WTC11 (cell line): Measurements from ENCODE around the gene CCND1. TPM values are rescaled to one million over a fixed set of nuclear protein-coding genes. Genes with fewer than 3 reads are reported as not detected.
A peak's percentile ranks its signal among the peaks of the same experiment; 100 is the strongest.

Experiments
- ATAC-seq: fragments of 200-7000 bp; cut with Tn5 transposase; 2 replicates; pipeline ENCODE4 v1.10.0; 2021; ENCODE audit warnings: mild to moderate bottlenecking, moderate library complexity
- CTCF ChIA-PET: fragments of 300-600 bp; sonication (Branson Sonifier 250); formaldehyde crosslinking; loops from one replicate; lab custom pipeline; 2021; ENCODE audit warnings: antibody characterized with exemption; lab: Charles Lee
- POLR2A ChIA-PET: fragments of 350-600 bp; sonication (Branson Sonifier 250); formaldehyde crosslinking; loops from one replicate; lab custom pipeline; 2021; ENCODE audit warnings: antibody characterized with exemption; lab: Charles Lee
- DNase-seq: peaks from one replicate; pipeline ENCODE4 v3.0.0; 2021; ENCODE audit warnings: low spot score
- H3K27ac Mint-ChIP-seq: 2 replicates; pipeline ENCODE4 v1.8.0; 2021; ENCODE audit warnings: mixed read lengths
- H3K27me3 Mint-ChIP-seq: 2 replicates; pipeline ENCODE4 v1.8.0; 2021; ENCODE audit warnings: low read depth, mild to moderate bottlenecking, moderate library complexity, mixed read lengths
- H3K36me3 Mint-ChIP-seq: 2 replicates; pipeline ENCODE4 v1.8.0; 2021; ENCODE audit warnings: mixed read lengths
- H3K4me1 Mint-ChIP-seq: 2 replicates; pipeline ENCODE4 v1.8.0; 2022; ENCODE audit warnings: mixed read lengths
- H3K4me3 Mint-ChIP-seq: 2 replicates; pipeline ENCODE4 v1.8.0; 2021; ENCODE audit warnings: mild to moderate bottlenecking, moderate library complexity, mixed read lengths
- H3K9me3 Mint-ChIP-seq: 2 replicates; pipeline ENCODE4 v1.8.0; 2021; ENCODE audit warnings: mixed read lengths
- CBFB ChIP-seq: sonication (generic); formaldehyde crosslinking; IDR thresholded peaks from 2 replicates; pipeline ENCODE4 v1.8.1; 2022; ENCODE audit warnings: mild to moderate bottlenecking, low read depth, missing genetic modification reagents
- ESRRA ChIP-seq: sonication (generic); formaldehyde crosslinking; IDR thresholded peaks from 2 replicates; pipeline ENCODE4 v1.8.1; 2022; ENCODE audit warnings: mild to moderate bottlenecking, missing genetic modification reagents, borderline replicate concordance
- ETV6 ChIP-seq: sonication (generic); formaldehyde crosslinking; IDR thresholded peaks from 2 replicates; pipeline ENCODE4 v1.8.1; 2022; ENCODE audit warnings: mild to moderate bottlenecking, missing genetic modification reagents
- FOXP1 ChIP-seq: sonication (generic); formaldehyde crosslinking; IDR thresholded peaks from 2 replicates; pipeline ENCODE4 v1.8.0; 2022; ENCODE audit warnings: missing genetic modification reagents, mild to moderate bottlenecking, moderate library complexity, borderline replicate concordance
- GABPB1 ChIP-seq: sonication (generic); formaldehyde crosslinking; IDR thresholded peaks from 2 replicates; pipeline ENCODE4 v1.8.1; 2023; ENCODE audit warnings: mild to moderate bottlenecking, missing genetic modification reagents
- JAZF1 ChIP-seq: fragments of 250-450 bp; sonication (Bioruptor Pico); IDR thresholded peaks from 2 replicates; pipeline ENCODE4 v1.9.0; 2021; ENCODE audit warnings: moderate library complexity, mild to moderate bottlenecking, inconsistent platforms
- JUN ChIP-seq: sonication (generic); formaldehyde crosslinking; IDR thresholded peaks from 2 replicates; pipeline ENCODE4 v1.8.0; 2023; ENCODE audit warnings: mild to moderate bottlenecking, missing genetic modification reagents
- NR1H2 ChIP-seq: sonication (generic); formaldehyde crosslinking; IDR thresholded peaks from 2 replicates; pipeline ENCODE4 v1.9.0; 2021; ENCODE audit warnings: mild to moderate bottlenecking, moderate library complexity, missing genetic modification reagents
- OVOL2 ChIP-seq: fragments of 250-450 bp; sonication (Bioruptor Pico); IDR thresholded peaks from 2 replicates; pipeline ENCODE4 v1.9.0; 2021; ENCODE audit warnings: mild to moderate bottlenecking, borderline replicate concordance
- RORB ChIP-seq: fragments of 250-450 bp; sonication (Bioruptor Pico); IDR thresholded peaks from 2 replicates; pipeline ENCODE4 v1.9.0; 2021; ENCODE audit warnings: mild to moderate bottlenecking
- SOX15 ChIP-seq: fragments of 250-450 bp; sonication (Bioruptor Pico); IDR thresholded peaks from 2 replicates; pipeline ENCODE4 v1.9.0; 2021; ENCODE audit warnings: mild to moderate bottlenecking
- SP1 ChIP-seq: sonication (generic); formaldehyde crosslinking; conservative IDR thresholded peaks from 2 replicates; pipeline ENCODE4 v1.8.1; 2022; ENCODE audit warnings: missing genetic modification reagents
- TEAD1 ChIP-seq: sonication (generic); formaldehyde crosslinking; IDR thresholded peaks from 2 replicates; pipeline ENCODE4 v1.8.0; 2022; ENCODE audit warnings: mild to moderate bottlenecking, missing genetic modification reagents
- ZNF121 ChIP-seq: sonication (generic); formaldehyde crosslinking; IDR thresholded peaks from 2 replicates; pipeline ENCODE4 v1.8.0; 2023; ENCODE audit warnings: missing genetic modification reagents
- ZNF232 ChIP-seq: sonication (generic); formaldehyde crosslinking; IDR thresholded peaks from 2 replicates; pipeline ENCODE4 v1.8.0; 2022; ENCODE audit warnings: mild to moderate bottlenecking, missing genetic modification reagents
- ZNF396 ChIP-seq: fragments of 250-450 bp; sonication (Bioruptor Pico); IDR thresholded peaks from 2 replicates; pipeline ENCODE4 v1.8.0; 2021; ENCODE audit warnings: mild to moderate bottlenecking, moderate library complexity, borderline replicate concordance
- total RNA-seq: library from RNA; stranded (reverse); gene quantifications from 3 replicates; pipeline ENCODE4 v1.2.3, GENCODE V29; 2021
- TF ChIP-seq, protein P1 (sequence below): sonication (generic); formaldehyde crosslinking; IDR thresholded peaks from 2 replicates; pipeline ENCODE4 v1.8.0; 2022; ENCODE audit warnings: mild to moderate bottlenecking, missing genetic modification reagents
- TF ChIP-seq, protein P2 (sequence below): fragments of 250-450 bp; sonication (Bioruptor Pico); IDR thresholded peaks from 2 replicates; pipeline ENCODE4 v1.9.0; 2021; ENCODE audit warnings: mild to moderate bottlenecking, borderline replicate concordance
- TF ChIP-seq, protein P3 (sequence below): sonication (generic); formaldehyde crosslinking; IDR thresholded peaks from 2 replicates; pipeline ENCODE4 v1.8.0; 2023; ENCODE audit warnings: mild to moderate bottlenecking, missing genetic modification reagents
- TF ChIP-seq, protein P4 (sequence below): sonication (generic); formaldehyde crosslinking; IDR thresholded peaks from 2 replicates; pipeline ENCODE4 v1.8.1; 2023; ENCODE audit warnings: mild to moderate bottlenecking, moderate library complexity, missing genetic modification reagents
- TF ChIP-seq, protein P5 (sequence below): sonication (generic); formaldehyde crosslinking; IDR thresholded peaks from 2 replicates; pipeline ENCODE4 v1.8.1; 2022; ENCODE audit warnings: mild to moderate bottlenecking, moderate library complexity, missing genetic modification reagents

The CCND1 gene
- total RNA-seq, 1 experiment from 2014 or later, result 212 TPM

DNA sequence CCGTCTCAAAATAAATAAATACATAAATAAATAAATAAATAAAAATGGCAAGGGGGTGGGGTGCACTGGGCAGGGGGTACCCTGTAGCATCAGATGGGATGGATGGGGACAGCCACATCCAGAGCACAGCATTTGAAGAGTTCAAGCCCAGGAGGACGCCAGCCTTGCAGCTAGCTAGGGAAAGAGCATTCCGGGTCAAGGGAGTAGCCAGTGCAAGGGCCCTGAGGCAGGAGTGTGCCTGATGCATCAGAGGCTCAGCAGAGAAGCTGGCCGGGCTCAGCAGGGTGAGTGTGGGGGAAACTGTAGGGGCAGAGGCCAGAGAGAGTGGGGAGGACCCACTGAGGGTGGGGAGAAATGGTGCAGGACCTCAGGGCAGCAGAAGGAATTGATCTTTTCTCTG, 23.7 kb upstream of the CCND1 start (continued):
- TF ChIP-seq, protein P1, sequence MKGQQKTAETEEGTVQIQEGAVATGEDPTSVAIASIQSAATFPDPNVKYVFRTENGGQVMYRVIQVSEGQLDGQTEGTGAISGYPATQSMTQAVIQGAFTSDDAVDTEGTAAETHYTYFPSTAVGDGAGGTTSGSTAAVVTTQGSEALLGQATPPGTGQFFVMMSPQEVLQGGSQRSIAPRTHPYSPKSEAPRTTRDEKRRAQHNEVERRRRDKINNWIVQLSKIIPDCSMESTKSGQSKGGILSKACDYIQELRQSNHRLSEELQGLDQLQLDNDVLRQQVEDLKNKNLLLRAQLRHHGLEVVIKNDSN, result no peak
- TF ChIP-seq SOX15 (CRISPR knock-in tag), result no peak
- TF ChIP-seq, all 79 proteins: peak for 0

DNA sequence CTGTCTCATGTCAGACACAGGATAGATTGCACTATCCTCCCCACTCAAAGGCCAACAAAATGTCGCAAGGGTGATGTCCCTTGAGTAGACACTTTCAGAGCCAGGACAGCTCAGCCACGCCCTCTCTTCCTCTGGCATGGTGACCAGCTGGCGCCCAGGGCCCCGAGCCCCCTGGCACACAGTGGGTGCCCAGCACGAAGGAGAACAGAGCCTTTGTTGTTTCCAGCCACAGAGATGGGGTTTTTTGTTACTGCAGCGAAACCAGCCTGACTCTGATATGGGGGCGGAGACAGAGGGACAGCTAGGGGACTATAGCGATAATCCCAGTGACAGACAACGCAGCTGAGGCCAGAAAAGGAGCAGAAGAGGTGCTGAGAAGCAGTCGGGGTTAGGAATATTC, 23.3 kb upstream of the CCND1 start:
- H3K9me3 Mint-ChIP-seq, result no peaks in the 10 kb centered on the region
- H3K36me3 Mint-ChIP-seq, result no peaks in the 10 kb centered on the region
- TF ChIP-seq GABPB1 (CRISPR knock-in tag) (0 out of 2 replicates have a peak, but pooled peaks have one; percentile 15), OVOL2 (CRISPR knock-in tag) (no peak), RORB (CRISPR knock-in tag) (no peak), ESRRA (no peak)
- ATAC-seq (no peak), DNase-seq (no peak)
- ChIA-PET POLR2A (no interaction called here), CTCF (no interaction called here)
- H3K4me1 Mint-ChIP-seq, result peaks cover 24% of the 10 kb centered on the region
- no peak overlapping the region for H3K27ac Mint-ChIP-seq
- H3K27me3 Mint-ChIP-seq, result peaks cover 3% of the 10 kb centered on the region
- H3K4me3 Mint-ChIP-seq, result no peak overlapping the region

DNA sequence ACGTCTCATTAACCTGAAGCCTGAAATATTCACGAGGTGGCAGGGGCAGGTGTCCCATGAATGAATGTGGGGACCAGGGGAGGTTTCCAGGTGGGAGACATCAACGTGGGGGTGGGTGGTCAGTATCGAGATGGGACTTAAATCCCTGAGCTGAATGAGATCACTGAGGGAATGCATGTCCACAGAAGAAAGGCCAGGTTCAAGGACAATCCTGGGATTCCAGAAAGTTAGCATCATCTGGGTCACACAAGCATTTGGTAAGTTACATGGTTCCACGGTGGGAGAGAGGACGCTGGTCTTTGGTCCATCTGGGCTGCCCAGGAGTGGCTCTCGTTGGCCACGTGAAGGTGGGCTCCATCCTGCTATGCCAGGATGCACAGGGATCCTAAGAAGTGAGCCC, 22.7 kb upstream of the CCND1 start:
- H3K36me3 Mint-ChIP-seq, result no peaks in the 10 kb centered on the region
- TF ChIP-seq NR1H2 (CRISPR knock-in tag), result no peak
- TF ChIP-seq, protein P2, sequence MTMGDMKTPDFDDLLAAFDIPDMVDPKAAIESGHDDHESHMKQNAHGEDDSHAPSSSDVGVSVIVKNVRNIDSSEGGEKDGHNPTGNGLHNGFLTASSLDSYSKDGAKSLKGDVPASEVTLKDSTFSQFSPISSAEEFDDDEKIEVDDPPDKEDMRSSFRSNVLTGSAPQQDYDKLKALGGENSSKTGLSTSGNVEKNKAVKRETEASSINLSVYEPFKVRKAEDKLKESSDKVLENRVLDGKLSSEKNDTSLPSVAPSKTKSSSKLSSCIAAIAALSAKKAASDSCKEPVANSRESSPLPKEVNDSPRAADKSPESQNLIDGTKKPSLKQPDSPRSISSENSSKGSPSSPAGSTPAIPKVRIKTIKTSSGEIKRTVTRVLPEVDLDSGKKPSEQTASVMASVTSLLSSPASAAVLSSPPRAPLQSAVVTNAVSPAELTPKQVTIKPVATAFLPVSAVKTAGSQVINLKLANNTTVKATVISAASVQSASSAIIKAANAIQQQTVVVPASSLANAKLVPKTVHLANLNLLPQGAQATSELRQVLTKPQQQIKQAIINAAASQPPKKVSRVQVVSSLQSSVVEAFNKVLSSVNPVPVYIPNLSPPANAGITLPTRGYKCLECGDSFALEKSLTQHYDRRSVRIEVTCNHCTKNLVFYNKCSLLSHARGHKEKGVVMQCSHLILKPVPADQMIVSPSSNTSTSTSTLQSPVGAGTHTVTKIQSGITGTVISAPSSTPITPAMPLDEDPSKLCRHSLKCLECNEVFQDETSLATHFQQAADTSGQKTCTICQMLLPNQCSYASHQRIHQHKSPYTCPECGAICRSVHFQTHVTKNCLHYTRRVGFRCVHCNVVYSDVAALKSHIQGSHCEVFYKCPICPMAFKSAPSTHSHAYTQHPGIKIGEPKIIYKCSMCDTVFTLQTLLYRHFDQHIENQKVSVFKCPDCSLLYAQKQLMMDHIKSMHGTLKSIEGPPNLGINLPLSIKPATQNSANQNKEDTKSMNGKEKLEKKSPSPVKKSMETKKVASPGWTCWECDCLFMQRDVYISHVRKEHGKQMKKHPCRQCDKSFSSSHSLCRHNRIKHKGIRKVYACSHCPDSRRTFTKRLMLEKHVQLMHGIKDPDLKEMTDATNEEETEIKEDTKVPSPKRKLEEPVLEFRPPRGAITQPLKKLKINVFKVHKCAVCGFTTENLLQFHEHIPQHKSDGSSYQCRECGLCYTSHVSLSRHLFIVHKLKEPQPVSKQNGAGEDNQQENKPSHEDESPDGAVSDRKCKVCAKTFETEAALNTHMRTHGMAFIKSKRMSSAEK (CRISPR knock-in tag), result no peak
- no peak for TF ChIP-seq ETV6 (CRISPR knock-in tag)
- no peak for TF ChIP-seq ZNF396 (CRISPR knock-in tag)
- TF ChIP-seq FOXP1 (CRISPR knock-in tag), result no peak
- TF ChIP-seq, protein P3, sequence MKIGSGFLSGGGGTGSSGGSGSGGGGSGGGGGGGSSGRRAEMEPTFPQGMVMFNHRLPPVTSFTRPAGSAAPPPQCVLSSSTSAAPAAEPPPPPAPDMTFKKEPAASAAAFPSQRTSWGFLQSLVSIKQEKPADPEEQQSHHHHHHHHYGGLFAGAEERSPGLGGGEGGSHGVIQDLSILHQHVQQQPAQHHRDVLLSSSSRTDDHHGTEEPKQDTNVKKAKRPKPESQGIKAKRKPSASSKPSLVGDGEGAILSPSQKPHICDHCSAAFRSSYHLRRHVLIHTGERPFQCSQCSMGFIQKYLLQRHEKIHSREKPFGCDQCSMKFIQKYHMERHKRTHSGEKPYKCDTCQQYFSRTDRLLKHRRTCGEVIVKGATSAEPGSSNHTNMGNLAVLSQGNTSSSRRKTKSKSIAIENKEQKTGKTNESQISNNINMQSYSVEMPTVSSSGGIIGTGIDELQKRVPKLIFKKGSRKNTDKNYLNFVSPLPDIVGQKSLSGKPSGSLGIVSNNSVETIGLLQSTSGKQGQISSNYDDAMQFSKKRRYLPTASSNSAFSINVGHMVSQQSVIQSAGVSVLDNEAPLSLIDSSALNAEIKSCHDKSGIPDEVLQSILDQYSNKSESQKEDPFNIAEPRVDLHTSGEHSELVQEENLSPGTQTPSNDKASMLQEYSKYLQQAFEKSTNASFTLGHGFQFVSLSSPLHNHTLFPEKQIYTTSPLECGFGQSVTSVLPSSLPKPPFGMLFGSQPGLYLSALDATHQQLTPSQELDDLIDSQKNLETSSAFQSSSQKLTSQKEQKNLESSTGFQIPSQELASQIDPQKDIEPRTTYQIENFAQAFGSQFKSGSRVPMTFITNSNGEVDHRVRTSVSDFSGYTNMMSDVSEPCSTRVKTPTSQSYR, result no peak
- peaks cover 3% of the 10 kb centered on the region for H3K27me3 Mint-ChIP-seq
- DNase-seq (no peak), ATAC-seq (no peak)
- peaks cover 24% of the 10 kb centered on the region for H3K4me1 Mint-ChIP-seq
- no peak overlapping the region for H3K4me3 Mint-ChIP-seq
- CTCF ChIA-PET, result no interaction called here
- POLR2A ChIA-PET, result no interaction called here
- no peaks in the 10 kb centered on the region for H3K9me3 Mint-ChIP-seq
- no peak overlapping the region for H3K27ac Mint-ChIP-seq

DNA sequence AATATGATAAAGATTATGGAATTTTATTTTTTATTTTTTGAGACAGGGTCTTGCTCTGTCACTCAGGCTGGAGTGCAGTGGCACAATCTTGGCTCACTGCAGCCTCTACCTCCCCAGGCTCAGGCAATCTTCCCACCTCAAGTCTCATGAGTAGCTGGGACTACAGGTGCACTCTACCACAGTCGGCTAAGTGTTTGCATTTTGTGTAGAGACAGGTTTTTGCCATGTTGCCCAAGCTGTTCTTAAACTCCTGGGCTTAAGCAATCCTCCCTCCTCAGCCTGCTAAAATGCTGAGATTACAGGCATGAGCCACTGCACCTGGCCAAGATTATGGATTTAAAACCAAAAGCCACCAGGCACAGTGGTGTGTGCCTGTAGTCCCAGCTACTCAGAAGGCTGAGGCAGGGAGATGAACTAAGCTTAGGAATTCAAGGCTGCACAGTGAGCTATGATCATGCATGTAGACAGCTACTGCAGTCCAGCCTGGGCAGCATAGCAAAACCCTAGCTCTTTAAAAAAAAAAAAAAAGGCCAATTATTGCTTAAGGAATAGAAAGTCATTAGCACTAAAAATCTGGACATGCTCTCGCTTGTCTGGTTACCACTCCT, 20.2 kb upstream of the CCND1 start:
- CTCF ChIA-PET, result interaction anchor here (1.4 to 1.9 kb wide), 2 partner anchors 14 to 22 kb away, joined by 4 to 6 read pairs; no protein-coding TSS in a partner anchor
- POLR2A ChIA-PET, result no interaction called here
- Mint-ChIP-seq H3K9me3 (no peaks in the 10 kb centered on the region), H3K27ac (no peak overlapping the region), H3K4me1 (peaks cover 8% of the 10 kb centered on the region), H3K27me3 (no peaks in the 10 kb centered on the region; the same call in 1 of the 2 replicates), H3K36me3 (no peaks in the 10 kb centered on the region), H3K4me3 (no peak overlapping the region)
- no peak for ATAC-seq
- DNase-seq, result no peak
- TF ChIP-seq JUN (CRISPR knock-in tag) (no peak), CBFB (CRISPR knock-in tag) (no peak), TEAD1 (CRISPR knock-in tag) (no peak), JAZF1 (CRISPR knock-in tag) (no peak), SP1 (no peak), ZNF121 (CRISPR knock-in tag) (no peak), ZNF232 (CRISPR knock-in tag) (no peak)
- TF ChIP-seq, protein P1, result no peak
- TF ChIP-seq, protein P4, sequence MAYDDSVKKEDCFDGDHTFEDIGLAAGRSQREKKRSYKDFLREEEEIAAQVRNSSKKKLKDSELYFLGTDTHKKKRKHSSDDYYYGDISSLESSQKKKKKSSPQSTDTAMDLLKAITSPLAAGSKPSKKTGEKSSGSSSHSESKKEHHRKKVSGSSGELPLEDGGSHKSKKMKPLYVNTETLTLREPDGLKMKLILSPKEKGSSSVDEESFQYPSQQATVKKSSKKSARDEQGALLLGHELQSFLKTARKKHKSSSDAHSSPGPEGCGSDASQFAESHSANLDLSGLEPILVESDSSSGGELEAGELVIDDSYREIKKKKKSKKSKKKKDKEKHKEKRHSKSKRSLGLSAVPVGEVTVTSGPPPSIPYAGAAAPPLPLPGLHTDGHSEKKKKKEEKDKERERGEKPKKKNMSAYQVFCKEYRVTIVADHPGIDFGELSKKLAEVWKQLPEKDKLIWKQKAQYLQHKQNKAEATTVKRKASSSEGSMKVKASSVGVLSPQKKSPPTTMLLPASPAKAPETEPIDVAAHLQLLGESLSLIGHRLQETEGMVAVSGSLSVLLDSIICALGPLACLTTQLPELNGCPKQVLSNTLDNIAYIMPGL (CRISPR knock-in tag), result no peak
- TF ChIP-seq, protein P5, sequence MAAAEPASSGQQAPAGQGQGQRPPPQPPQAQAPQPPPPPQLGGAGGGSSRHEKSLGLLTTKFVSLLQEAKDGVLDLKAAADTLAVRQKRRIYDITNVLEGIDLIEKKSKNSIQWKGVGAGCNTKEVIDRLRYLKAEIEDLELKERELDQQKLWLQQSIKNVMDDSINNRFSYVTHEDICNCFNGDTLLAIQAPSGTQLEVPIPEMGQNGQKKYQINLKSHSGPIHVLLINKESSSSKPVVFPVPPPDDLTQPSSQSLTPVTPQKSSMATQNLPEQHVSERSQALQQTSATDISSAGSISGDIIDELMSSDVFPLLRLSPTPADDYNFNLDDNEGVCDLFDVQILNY (CRISPR knock-in tag), result no peak
